SH-SY5Y (cell line): ENCODE measurements around the gene CDCA5.

Source experiments
- GATA2 ChIP-seq: IDR thresholded peaks from 2 replicates; pipeline ENCODE4 v1.6.1; 2011; ENCODE audit warnings: mild to moderate bottlenecking, low read depth, low read length
- GATA3 ChIP-seq: IDR thresholded peaks from 2 replicates; pipeline ENCODE4 v1.6.1; 2011; ENCODE audit warnings: low read depth, mild to moderate bottlenecking, low read length, moderate library complexity

DNA sequence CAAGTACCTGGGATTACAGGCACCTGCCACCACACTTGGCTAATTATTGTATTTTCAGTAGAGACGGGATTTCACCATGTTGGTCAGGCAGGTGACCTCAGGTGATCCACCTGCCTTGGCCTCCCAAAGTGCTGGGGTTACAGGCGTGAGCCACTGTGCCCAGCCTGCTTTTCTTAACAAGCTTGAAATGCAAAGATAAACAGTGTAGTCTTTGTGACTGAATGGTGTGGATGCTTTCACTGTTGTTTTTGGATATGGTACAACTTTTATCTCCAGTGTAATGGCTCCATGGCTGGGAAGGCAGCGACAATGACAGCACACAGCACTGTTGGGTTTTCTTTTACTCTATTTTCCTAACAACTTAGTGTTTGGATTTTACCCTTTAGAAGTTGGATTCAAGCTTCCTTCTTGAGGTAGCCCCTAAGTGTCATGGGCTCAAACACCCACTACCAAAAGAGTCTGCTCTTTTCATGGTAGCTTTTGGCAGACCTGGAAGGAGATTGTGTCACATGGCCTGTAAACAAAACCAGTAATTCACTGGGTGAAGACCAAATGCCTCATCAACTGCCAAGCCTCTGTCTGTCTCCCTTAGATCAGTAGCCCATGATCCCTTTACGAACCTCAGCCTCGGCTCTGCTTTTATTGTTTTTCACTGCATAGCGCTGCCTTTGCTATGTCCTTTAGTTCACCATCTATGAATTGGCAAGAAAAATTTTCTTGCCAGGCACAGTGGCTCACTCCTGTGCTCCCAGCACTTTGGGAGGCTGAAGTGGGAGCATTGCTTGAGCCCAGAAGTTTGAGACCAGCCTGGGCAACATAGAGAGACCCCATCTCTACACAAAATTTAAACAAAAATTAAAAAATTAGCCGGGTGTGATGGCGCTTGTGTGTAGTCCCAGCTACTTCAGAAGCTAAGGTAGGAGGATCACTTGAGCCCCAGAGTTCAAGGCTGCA lies 18.6 kb upstream of the CDCA5 start:
- TF ChIP-seq GATA2 (no peak), GATA3 (no peak)
